Measurements from ENCODE around the gene LTBP2. TPM values are rescaled to one million over a fixed set of nuclear protein-coding genes. Genes with fewer than 3 reads are reported as not detected.

Gene LTBP2
- polyA plus RNA-seq, 1 donor from 2014 or later = 0.33 TPM

DNA sequence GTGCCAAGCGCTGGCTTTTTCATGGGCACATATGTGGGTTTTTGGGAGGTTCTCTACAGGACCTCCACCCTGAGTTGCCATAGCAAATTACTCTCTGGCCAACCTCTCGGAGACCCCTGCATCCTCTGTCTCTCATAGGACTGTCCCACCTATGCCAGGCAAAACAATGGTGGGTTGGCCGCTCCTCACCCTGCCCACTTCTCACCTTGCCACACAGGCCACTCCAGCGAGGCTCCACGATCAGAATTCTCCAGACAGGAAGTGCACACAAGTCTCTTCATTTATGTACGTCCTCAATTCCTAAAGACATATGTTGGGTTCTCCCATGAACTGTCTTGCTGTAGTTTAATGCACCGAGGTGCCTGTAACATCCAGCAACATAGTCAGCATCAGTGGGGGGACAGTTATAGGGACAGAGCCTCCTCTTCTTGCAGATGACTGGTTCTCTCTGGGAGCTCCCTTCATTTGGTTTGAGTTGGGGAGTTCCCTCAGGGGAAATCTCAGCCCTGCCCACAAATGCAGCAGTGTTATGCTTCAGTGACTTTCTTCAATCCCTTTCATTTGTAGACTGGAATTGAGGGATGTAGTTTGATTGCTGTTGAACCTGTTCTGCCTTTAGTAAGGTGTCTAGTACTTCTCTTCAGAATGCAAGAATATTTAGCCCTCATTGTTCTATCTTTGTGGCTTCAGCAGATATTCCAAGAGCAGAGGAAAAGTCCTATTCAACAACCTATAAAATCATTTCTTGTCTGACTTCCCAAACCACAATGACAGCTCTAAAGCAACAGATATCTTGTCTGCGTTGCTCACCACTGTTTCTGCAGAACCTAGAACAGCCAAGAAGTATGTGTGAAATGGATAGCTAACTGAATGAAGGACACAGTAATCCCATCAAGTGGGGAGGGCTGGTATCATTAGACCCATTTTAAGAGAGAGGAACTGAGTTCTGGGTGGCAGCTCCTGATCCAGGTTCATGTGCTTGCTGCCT is 2.8 kb upstream of the LTBP2 start:
- H3K9me3 ChIP-seq (ENCODE audit: low read length) = no peaks in the 10 kb centered on the region
- no peaks in the 10 kb centered on the region for H4K20me1 ChIP-seq (ENCODE audit: insufficient read depth)
- H3F3A ChIP-seq (ENCODE audit: insufficient read depth, low read length, poor library complexity, severe bottlenecking) = no peaks in the 10 kb centered on the region
- H3K4me3 ChIP-seq (ENCODE audit: low read length) = no peak overlapping the region
- TF ChIP-seq EZH2 (IDR thresholded peaks at IDR 0.05; ENCODE audit: borderline replicate concordance, insufficient read depth, low read length, poor library complexity, severe bottlenecking) (no peak), RAD21 (conservative IDR thresholded peaks at IDR 0.05) (no peak), EP300 (conservative IDR thresholded peaks at IDR 0.05; ENCODE audit: poor library complexity, severe bottlenecking) (no peak), MXI1 (conservative IDR thresholded peaks at IDR 0.05; ENCODE audit: poor library complexity, severe bottlenecking) (no peak), TAF1 (IDR thresholded peaks at IDR 0.05; ENCODE audit: low read depth) (no peak), SMC3 (conservative IDR thresholded peaks at IDR 0.05; ENCODE audit: poor library complexity) (no peak)
- TF ChIP-seq, protein P1, sequence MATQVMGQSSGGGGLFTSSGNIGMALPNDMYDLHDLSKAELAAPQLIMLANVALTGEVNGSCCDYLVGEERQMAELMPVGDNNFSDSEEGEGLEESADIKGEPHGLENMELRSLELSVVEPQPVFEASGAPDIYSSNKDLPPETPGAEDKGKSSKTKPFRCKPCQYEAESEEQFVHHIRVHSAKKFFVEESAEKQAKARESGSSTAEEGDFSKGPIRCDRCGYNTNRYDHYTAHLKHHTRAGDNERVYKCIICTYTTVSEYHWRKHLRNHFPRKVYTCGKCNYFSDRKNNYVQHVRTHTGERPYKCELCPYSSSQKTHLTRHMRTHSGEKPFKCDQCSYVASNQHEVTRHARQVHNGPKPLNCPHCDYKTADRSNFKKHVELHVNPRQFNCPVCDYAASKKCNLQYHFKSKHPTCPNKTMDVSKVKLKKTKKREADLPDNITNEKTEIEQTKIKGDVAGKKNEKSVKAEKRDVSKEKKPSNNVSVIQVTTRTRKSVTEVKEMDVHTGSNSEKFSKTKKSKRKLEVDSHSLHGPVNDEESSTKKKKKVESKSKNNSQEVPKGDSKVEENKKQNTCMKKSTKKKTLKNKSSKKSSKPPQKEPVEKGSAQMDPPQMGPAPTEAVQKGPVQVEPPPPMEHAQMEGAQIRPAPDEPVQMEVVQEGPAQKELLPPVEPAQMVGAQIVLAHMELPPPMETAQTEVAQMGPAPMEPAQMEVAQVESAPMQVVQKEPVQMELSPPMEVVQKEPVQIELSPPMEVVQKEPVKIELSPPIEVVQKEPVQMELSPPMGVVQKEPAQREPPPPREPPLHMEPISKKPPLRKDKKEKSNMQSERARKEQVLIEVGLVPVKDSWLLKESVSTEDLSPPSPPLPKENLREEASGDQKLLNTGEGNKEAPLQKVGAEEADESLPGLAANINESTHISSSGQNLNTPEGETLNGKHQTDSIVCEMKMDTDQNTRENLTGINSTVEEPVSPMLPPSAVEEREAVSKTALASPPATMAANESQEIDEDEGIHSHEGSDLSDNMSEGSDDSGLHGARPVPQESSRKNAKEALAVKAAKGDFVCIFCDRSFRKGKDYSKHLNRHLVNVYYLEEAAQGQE (IDR thresholded peaks at IDR 0.05; ENCODE audit: borderline replicate concordance) = no peak
- TF ChIP-seq, protein P2, sequence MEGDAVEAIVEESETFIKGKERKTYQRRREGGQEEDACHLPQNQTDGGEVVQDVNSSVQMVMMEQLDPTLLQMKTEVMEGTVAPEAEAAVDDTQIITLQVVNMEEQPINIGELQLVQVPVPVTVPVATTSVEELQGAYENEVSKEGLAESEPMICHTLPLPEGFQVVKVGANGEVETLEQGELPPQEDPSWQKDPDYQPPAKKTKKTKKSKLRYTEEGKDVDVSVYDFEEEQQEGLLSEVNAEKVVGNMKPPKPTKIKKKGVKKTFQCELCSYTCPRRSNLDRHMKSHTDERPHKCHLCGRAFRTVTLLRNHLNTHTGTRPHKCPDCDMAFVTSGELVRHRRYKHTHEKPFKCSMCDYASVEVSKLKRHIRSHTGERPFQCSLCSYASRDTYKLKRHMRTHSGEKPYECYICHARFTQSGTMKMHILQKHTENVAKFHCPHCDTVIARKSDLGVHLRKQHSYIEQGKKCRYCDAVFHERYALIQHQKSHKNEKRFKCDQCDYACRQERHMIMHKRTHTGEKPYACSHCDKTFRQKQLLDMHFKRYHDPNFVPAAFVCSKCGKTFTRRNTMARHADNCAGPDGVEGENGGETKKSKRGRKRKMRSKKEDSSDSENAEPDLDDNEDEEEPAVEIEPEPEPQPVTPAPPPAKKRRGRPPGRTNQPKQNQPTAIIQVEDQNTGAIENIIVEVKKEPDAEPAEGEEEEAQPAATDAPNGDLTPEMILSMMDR (IDR thresholded peaks at IDR 0.05; ENCODE audit: poor library complexity, severe bottlenecking) = no peak
- no peak overlapping the region for H3K9ac ChIP-seq (ENCODE audit: low read length)
- H3K9me2 ChIP-seq (ENCODE audit: insufficient read depth, low read length) = no peaks in the 10 kb centered on the region
- no peaks in the 10 kb centered on the region for H3K79me2 ChIP-seq (replicated peaks; ENCODE audit: insufficient read depth, low read length)
- H3K4me2 ChIP-seq (ENCODE audit: low read length) = no peak overlapping the region
- no peaks in the 10 kb centered on the region for H3K36me3 ChIP-seq (ENCODE audit: insufficient read depth, low read length)
- no peak overlapping the region for H3K27ac ChIP-seq (ENCODE audit: low read length)
- peaks cover 39% of the 10 kb centered on the region for H3K27me3 ChIP-seq (ENCODE audit: insufficient read depth, low read depth, low read length)
- no peak overlapping the region for H2AFZ ChIP-seq (ENCODE audit: low read depth, low read length)

DNA sequence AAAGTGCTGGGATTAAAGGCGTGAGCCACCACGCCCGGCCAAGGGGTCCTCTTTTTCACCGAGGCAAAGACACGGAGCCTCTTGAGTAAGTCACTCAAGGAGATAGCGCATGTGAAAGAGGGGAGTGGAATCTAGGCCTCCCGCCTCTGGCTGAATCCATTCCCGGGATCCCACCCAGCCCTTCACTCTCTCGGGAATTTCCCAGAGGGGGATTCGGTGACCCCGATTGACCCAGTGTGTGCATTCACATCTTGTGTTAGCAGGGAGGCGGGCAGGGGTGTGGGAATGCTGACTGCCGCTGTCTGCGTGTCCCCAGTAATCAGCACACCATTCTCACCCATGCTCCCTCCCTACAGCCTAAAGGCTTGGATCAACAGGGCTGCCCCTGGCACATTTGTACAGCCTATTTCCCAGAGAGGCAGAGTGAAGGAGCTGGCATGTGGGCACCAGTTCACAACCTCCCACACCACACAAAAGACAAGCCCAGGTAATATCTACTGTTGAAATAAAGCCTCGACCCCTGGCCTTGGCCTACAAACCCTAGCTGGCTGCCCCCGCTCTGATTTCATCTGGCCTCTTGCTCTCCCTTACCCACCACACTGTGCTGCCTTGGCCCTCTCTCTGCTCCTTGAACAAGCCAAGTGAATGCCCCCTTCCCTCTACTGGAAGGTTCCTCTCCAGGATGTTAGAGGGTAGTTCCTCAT is 1.3 kb upstream of the LTBP2 start:
- Histone ChIP-seq H4K20me1 (ENCODE audit: insufficient read depth) (no peaks in the 10 kb centered on the region), H3F3A (ENCODE audit: insufficient read depth, low read length, poor library complexity, severe bottlenecking) (no peaks in the 10 kb centered on the region), H3K36me3 (ENCODE audit: insufficient read depth, low read length) (no peaks in the 10 kb centered on the region), H3K9me2 (ENCODE audit: insufficient read depth, low read length) (no peaks in the 10 kb centered on the region), H3K9me3 (ENCODE audit: low read length) (no peaks in the 10 kb centered on the region), H3K4me3 (ENCODE audit: low read length) (no peak overlapping the region), H3K27me3 (ENCODE audit: insufficient read depth, low read depth, low read length) (peaks cover 43% of the 10 kb centered on the region), H3K79me2 (replicated peaks; ENCODE audit: insufficient read depth, low read length) (no peaks in the 10 kb centered on the region), H3K27ac (ENCODE audit: low read length) (no peak overlapping the region), H3K9ac (ENCODE audit: low read length) (no peak overlapping the region), H3K4me2 (ENCODE audit: low read length) (no peak overlapping the region), H2AFZ (ENCODE audit: low read depth, low read length) (no peak overlapping the region)
- no peak for TF ChIP-seq SMC3 (conservative IDR thresholded peaks at IDR 0.05; ENCODE audit: poor library complexity)
- TF ChIP-seq, protein P1 (IDR thresholded peaks at IDR 0.05; ENCODE audit: borderline replicate concordance) = no peak
- no peak for TF ChIP-seq TAF1 (IDR thresholded peaks at IDR 0.05; ENCODE audit: low read depth)
- no peak for TF ChIP-seq POLR2AphosphoS5 (IDR thresholded peaks at IDR 0.05)
- no peak for TF ChIP-seq EZH2 (IDR thresholded peaks at IDR 0.05; ENCODE audit: borderline replicate concordance, insufficient read depth, low read length, poor library complexity, severe bottlenecking)
- TF ChIP-seq EP300 (conservative IDR thresholded peaks at IDR 0.05; ENCODE audit: poor library complexity, severe bottlenecking) = no peak
- TF ChIP-seq, protein P2 (IDR thresholded peaks at IDR 0.05; ENCODE audit: poor library complexity, severe bottlenecking) = no peak
- TF ChIP-seq MXI1 (conservative IDR thresholded peaks at IDR 0.05; ENCODE audit: poor library complexity, severe bottlenecking) = no peak
- no peak for TF ChIP-seq RAD21 (conservative IDR thresholded peaks at IDR 0.05)

Data from neural cell (in vitro differentiated cells).